ENCODE results near the gene PDIA6.

DNA sequence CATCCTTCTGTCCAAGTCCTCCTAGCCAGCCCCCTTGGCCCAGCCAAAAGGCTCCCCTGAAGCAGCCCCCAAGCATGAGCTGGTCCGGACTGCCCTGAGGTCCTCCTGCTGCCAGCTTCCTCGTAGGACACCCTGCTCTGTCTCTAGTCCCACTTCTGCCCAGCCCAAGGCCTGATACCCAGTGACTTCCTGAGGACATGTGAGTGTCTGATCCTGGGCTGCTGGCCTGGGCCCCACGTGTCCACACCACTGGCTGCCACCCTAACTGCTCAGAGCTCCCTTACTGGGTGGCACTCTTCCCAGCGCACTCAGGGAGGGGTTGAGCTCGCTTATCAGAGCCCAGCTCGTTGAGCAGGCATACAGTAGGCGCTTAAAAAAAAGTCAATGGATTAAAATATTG is 34.4 kb upstream of the PDIA6 start:
- TF ChIP-seq, protein P1, sequence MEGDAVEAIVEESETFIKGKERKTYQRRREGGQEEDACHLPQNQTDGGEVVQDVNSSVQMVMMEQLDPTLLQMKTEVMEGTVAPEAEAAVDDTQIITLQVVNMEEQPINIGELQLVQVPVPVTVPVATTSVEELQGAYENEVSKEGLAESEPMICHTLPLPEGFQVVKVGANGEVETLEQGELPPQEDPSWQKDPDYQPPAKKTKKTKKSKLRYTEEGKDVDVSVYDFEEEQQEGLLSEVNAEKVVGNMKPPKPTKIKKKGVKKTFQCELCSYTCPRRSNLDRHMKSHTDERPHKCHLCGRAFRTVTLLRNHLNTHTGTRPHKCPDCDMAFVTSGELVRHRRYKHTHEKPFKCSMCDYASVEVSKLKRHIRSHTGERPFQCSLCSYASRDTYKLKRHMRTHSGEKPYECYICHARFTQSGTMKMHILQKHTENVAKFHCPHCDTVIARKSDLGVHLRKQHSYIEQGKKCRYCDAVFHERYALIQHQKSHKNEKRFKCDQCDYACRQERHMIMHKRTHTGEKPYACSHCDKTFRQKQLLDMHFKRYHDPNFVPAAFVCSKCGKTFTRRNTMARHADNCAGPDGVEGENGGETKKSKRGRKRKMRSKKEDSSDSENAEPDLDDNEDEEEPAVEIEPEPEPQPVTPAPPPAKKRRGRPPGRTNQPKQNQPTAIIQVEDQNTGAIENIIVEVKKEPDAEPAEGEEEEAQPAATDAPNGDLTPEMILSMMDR (IDR thresholded peaks at IDR 0.05): no peak
- TF ChIP-seq EZH2 (IDR thresholded peaks at IDR 0.05; ENCODE audit: borderline replicate concordance, insufficient read depth, low read depth, low read length, poor library complexity, severe bottlenecking): no peak

Measured in B cell (primary cell).